ENCODE results near the gene CLIC1.
A peak's percentile ranks its signal among the peaks of the same experiment; 100 is the strongest.

The CLIC1 gene

DNA sequence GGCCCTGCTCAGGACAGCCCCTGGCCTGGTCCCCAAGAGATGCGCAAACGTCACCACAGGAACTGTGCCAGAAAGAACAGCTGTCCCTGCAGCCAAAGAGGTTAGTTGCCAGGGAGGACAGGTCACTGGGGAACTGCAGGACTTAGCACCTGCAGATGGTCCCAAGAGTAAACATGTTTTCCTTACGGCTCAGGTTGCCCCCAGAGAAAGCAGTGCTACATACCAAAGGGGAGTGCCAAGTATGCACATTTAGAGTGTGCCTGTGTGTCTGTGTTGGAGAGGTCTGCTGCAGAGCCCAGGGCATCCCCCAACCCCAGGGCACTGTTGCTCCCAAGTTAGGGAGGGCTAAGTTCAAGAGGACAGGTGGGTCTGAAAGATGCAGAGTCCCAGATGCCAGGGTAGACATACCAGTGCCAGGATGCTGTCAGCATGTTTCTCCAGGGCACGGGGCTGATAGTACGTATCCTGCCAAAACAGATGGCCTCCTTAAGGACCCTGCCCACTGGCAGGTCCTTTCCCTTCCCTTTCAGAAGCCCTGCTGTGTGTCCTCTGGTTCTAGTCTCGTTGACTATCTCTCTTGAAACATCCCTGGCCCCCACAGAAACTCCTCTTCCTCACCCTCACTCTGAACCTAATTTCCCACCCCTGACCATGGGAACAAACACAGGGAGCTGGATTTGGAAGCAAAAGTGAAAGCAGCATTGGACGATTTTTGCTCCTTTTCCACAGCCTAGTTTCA lies 34.5 kb downstream of the CLIC1 start:
- no peak for DNase-seq (ENCODE audit: low read depth in 2 of 2)

GRCh38 chr6:31700740-31701401 lies 35.5 kb downstream of the CLIC1 start:
- no peak for DNase-seq (ENCODE audit: low read depth in 2 of 2)

DNA sequence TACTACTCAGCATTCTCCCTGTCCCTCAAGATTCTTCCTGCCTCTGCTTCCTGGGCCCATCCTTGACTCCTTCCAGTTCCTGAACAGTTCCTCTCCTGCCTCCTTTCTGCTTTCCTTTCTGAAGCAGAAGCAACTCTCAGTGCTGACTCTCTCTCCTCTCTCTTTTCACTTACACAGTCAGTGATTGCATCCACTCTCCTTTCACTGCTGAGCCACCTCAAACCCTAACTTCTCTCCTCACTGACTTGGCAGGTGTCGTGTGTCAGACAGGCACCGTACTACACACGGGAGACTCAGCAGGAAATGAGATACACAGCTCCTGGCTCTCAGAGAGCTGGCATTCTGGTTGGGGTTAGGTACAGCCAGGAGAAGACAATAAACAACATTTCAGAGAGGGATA lies 38.8 kb downstream of the CLIC1 start:
- no peak for DNase-seq (ENCODE audit: low read depth in 2 of 2)

DNA sequence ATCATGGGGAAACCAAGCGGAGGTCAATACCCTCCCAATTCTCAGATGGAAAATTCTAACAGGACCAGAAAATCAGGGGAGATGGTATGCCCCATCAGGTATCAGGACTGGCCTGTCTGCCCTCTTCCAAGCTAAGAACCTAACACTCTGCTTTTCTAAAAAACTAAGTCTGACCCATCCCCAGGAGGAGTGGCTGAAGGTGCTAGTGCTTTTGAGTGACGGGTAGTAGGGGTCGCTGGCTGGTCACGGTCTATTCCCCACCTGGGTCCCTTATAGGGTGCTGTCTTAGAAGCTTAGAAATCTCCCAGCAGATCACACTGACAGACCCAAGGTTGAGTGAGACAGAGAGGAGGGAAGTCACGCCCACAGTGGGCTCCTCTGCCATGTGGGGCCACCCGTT lies 42.8 kb downstream of the CLIC1 start:
- no peak for DNase-seq (ENCODE audit: low read depth in 2 of 2)

DNA sequence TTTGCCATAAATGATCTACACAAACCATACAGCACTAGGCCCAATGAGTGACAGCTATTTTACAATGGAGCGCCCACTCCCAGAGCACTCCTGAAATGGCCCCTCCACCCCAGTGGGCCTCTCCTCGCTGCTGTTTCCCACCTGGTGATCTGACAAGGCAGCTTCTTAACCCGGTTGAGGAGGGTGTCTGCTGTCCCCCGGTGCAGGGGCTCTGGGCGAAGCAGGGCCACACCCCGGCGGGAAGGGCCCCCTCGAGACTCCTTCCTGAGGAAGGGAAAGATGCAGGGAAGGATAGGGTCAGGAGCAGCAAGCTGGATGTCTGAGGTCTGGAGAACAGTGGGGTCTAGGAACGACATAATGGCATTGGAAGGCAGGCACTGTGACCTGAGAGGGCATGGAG lies 43.4 kb downstream of the CLIC1 start:
- no peak for DNase-seq (ENCODE audit: low read depth in 2 of 2)

GRCh38 chr6:31692353-31692752 lies 44.0 kb downstream of the CLIC1 start:
- DNase-seq (ENCODE audit: low read depth in 2 of 2): no peak

- no peak for DNase-seq (ENCODE audit: low read depth in 2 of 2)
Measured at GRCh38 chr6:31691564-31692108, 44.7 kb downstream of the CLIC1 start.

- no peak for DNase-seq (ENCODE audit: low read depth in 2 of 2)
Measured at GRCh38 chr6:31691078-31691463, 45.3 kb downstream of the CLIC1 start.

GRCh38 chr6:31690231-31691077 lies 45.9 kb downstream of the CLIC1 start:
- no peak for DNase-seq (ENCODE audit: low read depth in 2 of 2)

- DNase-seq (ENCODE audit: low read depth in 2 of 2): no peak
Measured at GRCh38 chr6:31689249-31690110, 46.9 kb downstream of the CLIC1 start.

GRCh38 chr6:31687860-31688693 lies 48.3 kb downstream of the CLIC1 start:
- DNase-seq (ENCODE audit: low read depth in 2 of 2): no peak

DNA sequence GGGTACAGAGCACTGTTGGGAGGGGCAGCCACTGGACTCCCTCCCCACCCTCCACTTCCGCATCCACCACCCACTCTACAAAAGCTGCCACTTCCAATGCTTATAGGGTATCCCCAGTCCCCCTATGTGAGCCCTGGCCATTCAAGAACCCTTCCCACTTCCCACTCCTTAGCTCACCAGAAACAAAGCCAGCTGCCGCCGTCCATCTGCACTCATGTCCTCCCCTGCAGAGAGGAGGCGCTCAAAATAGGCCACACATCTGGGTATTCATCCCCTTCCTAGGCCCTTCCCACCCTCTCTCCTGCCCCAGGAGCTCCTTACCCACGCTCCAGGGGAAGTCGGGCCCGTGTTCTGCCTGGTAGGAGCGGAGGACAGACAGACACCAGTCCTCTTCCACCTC lies 49.0 kb downstream of the CLIC1 start:
- no peak for DNase-seq (ENCODE audit: low read depth in 2 of 2)

DNA sequence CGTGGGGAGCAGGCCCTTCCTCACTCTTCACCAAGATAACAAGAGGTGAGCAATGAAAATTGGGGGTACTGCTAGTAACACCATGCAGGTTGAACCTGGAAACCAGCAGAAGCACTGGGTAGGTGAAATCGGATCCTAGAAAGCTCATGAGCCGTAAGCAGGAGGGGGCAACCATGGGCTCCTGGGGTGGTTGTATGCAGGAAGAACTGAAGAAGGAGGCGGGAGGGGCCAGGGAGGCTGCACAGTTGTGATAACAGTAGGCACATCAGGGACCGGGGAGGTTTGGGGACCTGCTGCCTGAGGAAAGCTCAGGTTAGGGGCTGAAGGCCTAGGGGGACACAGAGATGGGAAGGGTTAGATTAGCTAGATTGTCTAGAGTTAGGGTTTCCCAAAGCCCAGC lies 49.8 kb downstream of the CLIC1 start:
- no peak for DNase-seq (ENCODE audit: low read depth in 2 of 2)

- DNase-seq (ENCODE audit: low read depth in 2 of 2): no peak
Measured at GRCh38 chr6:31683591-31683990, 52.7 kb downstream of the CLIC1 start.

- DNase-seq (ENCODE audit: low read depth in 2 of 2): peak in 1 of 2 donors; percentile 17
Measured at GRCh38 chr6:31681135-31681671, 55.1 kb downstream of the CLIC1 start.

All from stimulated activated CD8-positive, alpha-beta memory T cell treated with anti-CD3 and anti-CD28 coated beads, Interleukin-15, amount 100 ng/mL, for 4 hours (primary cell).